HL-60/S4 treated with phorbol 12-myristate 13-acetate at 8.2 ng/mL for 4 days and 3 days (cell line): ENCODE results near the gene OCIAD1.
"Not testable (repeated sequence)": the region's sequence is repeated elsewhere in the genome, so short reads cannot be mapped to it uniquely, and the experiment has no call there.

ENCODE experiments used
- in situ Hi-C: fragments of 300-500 bp; cut with MboI; formaldehyde crosslinking; loops from 2 replicates; pipeline ENCODE4 v1.15.0; 2022; ENCODE audit warnings: low sequenced_read_pairs

Gene OCIAD1, protein sequence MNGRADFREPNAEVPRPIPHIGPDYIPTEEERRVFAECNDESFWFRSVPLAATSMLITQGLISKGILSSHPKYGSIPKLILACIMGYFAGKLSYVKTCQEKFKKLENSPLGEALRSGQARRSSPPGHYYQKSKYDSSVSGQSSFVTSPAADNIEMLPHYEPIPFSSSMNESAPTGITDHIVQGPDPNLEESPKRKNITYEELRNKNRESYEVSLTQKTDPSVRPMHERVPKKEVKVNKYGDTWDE

DNA sequence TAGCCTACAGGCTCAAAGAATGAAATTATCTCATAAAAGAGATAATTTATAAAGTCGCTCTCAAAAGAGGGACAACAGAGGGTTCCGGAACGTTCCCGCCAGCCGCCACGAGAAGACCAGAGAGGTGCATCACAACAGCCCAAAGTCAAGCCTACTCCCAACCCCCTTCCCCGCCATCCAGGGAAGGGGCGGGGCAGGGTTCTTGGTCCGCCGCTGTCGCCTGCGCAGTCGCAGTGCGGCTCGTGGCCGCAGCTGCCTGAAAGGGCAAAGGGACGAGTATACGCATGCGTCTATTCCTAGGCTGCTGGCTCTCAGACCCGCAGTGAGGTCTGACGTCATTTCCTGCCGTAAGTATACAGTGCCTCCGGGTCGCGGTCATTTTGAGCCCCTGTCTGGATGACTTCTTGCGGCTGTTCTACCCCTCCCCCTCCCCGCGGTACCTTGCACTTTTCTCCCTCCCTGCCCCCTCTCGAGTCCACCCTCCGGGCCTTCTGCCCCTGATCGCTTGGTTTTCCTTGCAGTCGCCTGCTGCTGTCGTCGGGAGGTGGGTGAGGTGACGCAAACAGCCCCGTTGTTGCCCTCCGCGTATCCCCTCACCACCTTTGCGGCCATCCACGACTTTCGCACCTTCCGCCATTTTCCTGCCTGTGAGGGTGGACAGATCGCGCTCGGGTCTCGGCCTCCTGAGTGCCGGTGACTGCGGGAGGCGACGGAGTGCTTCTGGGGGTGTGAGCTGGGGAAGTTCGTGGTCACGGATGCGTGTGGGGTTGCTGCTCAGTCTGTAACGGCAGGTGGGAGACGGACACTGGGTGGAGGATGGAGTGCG, at the start of gene OCIAD1:
Gene OCIAD1 (plus strand): TSS at position 383 of the 826 bp plus-strand sequence. CDS start 1,537 bp downstream, outside the sequence.
- in situ Hi-C loops = no loop called here

DNA sequence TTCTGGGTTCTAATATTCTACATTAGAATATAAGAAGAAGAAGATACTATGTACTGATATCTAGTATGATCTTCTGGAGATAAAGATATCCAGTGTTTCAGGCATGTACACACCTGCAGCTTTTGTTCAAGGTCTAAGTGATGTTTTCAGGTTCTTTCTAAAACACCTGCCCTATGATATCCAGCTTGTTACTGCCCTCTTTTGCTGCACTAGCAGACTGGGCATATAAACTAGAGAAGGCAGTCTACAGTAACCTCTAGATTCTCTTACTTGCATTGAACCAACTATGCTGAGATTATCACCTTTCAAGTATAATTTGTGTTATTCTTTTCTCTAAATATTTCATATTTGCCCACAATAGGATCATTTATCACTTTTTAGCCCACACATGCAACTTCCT, 48.9 kb upstream of the OCIAD1 start:
- in situ Hi-C loops = no loop called here

DNA sequence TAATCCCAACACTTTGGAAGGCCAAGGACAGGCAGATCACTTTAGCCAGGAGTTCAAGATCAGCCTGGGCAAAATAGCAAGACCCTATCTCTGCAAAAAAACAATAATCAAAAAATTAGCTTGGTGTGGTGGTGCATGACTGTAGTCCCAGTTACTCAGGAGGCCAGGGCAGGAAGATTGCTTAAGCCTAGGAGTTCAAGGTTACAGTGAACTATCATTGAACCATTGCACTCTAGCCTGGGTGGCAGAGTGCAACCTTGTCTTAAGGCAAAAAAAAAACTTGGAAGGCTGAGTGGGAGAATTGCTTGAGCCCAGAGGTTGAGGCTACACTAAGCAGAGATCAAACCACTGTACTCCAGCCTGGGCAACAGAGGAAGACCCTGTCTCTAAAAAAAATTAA, 45.6 kb upstream of the OCIAD1 start:
- in situ Hi-C loops = no loop called here

DNA sequence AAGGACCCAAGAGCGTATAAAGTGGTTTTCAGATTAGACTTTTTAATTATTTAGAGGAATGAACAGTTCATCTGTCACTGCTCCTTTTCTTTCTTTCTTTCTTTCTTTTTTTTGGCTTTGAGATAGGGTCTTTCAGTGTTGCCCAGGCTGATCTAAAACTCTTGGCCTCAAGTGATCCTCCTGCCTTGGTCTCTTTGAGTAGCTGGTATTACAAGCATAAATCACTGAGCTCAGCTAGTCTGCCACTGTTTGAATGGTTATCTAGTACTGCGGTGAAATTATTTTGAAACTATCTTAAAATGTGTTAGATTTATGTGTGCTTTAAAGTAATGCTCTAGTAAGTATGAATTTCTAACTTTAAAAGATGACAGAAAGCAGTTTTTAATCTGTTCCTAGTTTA, 44.3 kb upstream of the OCIAD1 start:
- in situ Hi-C loops = no loop called here

DNA sequence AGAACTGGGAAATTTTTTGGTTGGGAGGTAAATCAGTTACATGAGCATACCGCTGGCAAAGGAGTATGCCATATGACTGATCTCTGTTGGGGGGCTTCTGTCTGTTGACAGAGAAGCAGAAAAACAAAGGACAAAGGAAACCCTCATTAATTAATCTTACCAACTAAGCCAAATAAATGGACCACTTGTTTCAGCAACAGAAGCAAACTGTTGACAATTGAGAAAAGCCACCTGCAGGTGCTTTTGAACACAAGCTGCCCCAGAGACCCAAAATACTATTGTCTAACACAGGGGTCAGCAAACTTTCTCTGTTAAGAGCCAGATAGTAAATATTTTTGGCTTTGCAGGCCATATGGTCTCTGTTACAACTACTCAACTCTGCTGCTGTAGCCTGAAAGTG, 43.8 kb upstream of the OCIAD1 start:
- in situ Hi-C loops = no loop called here

DNA sequence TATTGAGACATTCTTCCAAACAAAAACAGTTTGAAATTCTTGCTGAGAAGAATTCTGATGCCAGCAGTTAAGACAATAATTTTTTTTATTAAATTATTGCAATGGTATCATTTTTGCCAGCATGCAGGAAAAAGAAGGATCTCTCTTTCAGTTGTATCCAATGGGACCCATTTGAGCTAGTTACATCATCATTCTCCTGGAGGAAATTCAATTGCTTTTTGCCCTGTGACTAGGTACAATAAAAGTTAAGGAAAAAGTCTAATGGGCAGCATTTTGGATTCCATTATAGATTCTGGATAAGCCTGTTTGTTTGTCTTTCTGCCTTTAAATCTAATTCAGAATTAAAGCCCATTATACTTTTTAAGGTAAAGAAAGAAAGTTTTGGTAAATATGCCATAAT, 40.3 kb upstream of the OCIAD1 start:
- in situ Hi-C loops = no loop called here

DNA sequence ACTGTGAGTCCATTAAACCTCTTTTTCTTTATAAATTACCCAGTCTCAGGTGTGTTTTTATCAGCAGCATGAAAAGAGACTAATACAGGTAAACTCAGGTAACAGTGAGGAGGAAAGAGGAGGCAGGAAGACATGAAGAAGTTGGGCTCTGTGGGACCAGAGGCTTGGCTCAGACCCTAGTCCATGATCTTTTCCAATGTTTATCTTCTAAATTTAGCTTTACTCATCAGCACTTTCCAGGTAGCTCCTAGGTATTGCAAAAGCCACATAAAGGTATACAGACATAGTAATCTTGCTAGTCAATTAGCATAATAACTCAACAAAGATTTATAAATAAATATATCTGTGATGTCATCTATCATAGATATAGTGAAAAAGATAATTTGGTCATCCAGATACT, 39.6 kb upstream of the OCIAD1 start:
- in situ Hi-C loops = no loop called here

DNA sequence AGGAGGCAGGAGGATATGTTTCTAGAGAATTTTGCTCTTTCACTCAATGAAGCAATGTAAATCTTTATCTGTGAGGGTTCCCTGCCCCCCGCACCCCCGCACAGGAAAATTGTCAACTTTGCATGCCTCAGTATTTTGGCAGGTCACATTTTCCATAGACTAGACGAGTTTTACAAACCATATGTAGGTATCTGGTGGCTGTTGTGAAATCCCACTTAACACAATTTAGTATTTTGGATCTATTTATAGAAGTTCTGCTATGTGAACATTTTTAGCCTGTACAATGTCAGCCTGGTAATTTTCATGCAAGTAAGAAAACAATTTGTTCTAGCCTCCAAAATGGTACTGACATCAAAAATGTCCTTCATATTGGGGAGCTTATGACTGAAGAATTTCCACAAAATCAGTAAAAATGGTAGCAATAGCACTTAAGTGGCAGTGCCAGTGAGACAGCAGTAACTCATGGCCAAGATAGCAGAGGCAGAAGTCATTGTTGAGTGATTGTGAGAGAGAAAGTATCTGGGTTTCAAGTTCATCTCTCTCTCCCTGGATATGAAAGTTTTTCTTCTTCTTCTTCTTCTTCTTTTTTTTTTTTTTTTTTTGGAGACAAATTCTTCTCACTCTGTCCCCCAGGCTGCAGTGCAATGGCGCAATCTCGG, 38.4 kb upstream of the OCIAD1 start:
- in situ Hi-C loops = no loop called here

DNA sequence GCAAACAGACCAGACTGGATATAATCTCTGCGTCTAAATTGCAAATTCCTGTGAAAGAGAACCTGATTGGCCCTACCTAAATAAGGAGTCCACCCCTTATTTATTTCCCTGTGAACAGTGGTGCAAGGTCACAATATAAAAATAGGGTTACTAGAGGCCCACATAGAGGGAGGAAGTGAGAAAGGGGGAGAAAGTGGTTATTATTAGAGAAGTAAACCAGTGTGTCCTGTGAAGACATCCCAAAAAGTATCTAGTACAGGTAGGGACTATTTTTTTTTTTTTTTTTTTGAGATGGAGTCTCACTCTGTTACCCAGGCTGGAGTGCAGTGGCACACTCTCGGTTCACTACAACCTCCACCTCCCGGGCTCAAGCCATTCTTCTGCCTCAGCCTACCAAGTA, 35.8 kb upstream of the OCIAD1 start:
- in situ Hi-C loops = no loop called here

DNA sequence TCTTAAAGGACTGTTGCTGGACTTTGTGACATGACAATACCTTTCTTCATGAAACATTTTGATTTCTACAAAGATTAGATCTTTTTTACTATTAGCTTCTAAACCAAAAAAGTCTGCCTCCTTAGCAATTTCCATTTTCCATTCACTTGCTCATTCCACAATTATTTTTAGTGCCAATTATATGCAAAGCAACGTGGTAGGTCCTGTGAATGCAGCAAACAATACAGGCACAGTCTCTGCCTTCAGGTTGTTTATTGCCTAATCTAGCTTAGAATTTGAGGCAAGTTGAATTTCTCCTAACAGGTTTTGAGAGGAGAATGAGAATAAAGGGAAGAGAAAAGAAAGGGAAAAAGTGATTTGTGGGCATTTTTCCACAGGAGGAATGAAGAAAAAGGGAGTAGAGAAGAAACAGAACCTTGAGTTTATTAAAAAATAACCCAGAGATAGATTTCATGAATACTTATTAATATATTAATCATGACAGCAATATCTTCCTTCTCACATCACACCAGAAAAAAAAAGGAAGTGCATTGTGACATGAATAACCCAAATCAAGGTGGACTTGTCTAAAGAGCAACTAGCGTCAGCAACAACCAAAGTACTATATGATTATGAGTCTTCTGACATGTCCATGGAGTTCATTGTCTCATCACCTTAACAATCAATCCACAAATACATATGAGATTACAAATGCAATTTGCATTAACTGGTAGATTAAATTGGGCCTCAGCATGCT, 34.5 kb upstream of the OCIAD1 start:
- in situ Hi-C loops = no loop called here

DNA sequence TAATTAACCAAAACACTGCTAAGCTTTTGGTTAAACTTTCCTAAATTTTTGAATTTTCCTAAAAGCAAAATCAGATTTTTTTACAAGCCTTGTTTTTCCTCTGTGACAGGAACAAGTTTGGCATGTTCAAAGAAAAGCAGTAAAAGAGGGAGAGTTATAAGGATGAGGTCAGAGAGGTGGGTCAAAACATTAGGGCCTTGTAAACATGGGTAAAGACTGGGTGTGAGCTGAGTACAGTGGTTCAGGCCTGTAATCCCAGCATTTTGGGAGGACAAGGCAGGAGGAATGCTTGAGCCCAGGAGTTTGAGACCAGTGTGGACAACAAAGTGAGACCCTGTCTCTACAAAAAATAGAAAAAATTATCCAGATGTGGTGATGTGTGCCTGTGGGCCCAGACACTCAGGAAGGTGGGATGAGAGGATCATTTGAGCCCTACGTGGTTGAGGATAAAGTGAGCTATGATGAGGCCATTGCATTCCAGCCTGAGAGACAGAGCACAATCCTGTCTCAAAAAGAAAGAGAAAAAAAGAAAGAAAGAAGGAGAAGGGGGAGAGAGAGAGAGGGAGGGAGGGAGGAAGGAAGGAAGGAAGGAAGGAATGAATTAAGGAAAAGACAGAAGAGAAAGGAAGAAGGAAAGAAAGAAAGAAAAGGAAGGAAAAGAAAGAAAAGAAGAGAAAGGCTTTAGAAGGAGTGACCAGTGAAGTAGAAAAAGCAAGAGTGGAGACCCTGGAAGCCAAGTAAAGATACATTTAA, 33.8 kb upstream of the OCIAD1 start:
- in situ Hi-C loops = no loop called here

DNA sequence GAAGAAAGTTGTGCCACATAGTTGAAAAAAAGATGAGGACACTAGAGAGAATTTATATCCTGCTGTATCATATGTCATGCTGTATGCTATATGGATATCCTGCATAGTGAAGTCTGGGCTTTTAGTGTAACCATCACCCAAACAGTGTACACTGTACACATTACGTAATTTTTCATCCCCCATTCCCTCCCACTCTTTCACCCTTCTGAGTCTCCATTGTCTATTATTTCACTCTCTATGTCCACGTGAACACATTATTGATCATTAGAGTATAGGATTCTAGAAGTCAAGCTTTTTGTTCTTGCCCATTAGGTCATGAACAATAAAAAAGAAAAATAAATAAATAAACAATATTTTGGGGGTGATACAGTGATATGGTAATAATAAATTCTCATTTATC, 32.8 kb upstream of the OCIAD1 start:
- in situ Hi-C loops = no loop called here

DNA sequence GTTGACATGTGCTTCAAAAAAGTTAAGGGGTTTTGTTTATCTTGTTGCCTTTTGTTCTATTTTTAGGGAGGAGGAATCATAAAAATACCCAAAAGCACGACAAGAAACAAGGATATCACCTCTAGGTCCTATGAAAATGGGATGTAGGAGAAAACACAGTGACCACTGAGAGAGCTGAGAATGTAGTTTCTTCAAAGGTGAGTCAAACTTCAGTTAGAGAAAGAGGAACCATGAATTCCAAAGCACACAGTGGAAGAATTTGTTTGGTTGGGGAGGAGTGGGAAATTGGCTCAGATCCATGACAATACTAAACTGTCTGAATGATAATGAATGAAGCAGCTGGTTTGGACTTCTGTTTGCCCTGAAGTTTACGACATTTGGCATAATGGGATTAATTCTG, 31.7 kb upstream of the OCIAD1 start:
- in situ Hi-C loops = no loop called here

DNA sequence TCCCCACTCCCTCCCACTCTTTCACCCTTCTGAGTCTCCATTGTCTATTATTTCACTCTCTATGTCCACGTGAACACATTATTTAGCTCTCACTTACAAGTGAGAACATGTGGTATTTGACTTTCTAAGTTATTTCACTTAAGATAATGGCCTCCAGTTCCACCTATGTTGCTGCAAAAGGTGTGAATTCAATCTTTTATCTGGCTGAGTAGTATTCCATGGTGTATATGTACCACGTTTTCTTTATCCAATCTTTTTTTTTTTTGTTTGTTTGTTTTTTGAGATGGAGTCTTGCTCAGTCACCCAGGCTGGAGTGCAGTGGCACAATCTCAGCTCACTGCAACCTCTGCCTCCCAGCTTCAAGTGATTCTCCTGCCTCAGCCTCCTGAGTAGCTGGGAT, 30.7 kb upstream of the OCIAD1 start:
- in situ Hi-C loops = not testable (repeated sequence)

DNA sequence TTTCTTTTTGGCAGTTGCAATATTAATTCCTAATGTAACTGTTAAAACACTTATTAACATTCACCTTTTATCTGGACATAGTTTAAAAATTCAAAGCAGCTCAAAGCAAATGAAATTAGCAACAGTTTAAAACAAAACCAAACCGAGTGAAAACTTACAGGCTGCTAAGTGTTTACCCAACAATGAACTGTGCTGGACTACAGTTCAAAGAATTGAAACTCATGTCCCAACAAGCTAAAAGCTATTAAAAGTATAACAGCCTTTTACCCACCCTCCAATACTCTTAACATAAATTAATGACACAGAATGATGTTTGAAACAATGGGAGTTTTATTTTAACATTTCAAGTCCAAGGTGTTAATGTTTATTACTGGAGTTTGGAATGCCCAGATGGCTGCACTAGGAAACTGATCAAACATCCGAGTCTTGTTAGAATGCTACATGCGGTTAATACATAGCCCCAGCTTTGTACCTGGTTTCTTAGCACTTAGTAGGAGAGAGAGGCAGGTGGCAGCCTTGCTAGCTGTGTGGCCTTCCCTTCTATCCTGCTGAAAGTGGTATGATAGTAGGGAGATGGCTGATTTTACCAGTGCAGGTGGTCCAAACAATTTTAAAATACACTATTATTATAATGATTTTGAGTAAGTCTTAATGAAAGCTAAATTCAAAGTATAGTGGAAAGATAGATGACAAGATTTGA, 29.7 kb upstream of the OCIAD1 start:
- in situ Hi-C loops = no loop called here

DNA sequence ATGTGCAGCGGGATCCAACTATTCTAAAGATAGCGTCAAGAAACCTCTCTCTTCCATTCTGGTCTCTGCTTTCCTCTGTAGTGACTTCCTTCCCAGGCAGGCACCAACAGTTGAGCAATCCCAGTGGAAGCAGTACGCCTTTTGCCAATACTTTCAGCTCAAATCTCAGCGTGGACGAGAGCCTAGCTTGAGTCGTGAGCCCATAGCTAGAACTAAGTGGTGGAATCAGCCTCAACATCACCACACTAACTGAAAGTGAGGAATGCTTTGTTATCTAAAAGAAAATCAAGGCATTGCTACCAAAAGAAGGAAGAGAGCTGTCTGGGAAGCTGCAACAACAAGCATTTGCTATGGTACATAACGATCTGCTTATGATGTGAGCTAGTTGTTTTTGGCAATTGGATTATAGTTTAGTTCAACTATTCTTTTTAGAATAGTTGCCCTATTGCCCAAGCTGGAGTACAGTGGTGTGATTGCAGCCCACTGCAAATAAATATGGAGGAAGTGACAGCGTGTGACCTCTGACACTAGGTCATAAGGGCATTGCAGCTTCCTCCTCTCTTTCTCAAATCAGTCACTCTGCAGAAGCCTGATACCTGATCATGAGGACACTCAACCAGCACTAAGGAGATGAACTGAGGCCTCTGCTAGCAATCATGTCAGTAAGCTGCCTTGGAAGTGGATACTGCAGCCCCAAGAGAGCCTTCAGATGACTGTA, 26.1 kb upstream of the OCIAD1 start:
- in situ Hi-C loops = no loop called here

DNA sequence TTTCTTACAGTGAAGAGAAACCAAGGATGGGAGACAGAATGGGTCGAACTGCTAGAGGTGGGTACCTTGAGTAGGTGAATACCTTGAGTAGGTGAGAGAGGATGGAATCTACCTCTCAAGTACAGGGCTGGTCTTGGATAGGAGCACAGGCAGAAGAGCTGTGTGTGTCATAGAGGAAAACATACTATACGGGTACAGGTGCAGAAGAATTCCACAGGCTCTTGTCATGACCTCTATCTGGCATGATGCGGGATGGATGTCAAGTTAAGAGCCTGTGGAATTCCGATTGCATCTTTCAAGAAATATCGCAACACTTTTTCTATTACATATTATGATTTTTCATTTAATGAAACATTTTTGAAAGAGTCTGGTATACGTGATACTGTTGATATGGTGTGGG, 18.0 kb upstream of the OCIAD1 start:
- in situ Hi-C loops = no loop called here

DNA sequence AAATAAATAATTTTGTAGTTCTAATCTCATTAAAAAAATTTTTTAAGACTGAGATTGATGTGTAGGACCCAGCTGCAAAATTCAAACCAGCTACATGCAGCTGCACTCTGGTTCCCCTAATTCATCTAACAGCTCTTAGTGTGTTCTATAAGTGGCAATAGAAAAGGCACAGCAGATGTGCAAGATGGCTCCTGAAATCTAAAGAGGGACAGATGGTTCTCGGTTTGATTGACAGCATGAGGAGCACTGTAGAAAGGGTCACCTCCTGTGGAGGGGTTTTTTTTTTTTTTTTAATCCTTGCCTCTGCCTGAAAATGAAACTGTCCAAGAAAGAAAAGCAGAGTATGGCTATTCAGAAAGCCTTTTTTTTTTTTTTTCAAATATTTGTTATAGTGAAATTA, 16.9 kb upstream of the OCIAD1 start:
- in situ Hi-C loops = no loop called here

DNA sequence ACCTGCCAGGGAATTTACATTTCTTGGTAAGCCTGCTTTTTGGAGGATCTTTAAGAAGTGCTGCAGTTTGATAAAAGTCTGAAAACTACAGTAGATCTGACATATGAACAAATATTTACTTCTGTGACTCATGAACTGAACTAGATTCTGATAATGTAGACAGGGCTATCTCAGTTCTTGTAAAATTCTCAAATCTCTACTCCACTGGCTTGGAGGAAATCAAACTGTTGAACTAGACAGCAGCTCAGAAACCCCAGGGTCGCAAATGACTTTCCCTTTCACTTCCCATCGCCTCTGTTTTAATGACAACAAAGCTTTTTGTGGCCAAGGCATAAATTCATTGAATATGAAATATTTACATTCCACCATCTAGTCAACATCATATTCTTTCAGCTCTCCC, 15.4 kb upstream of the OCIAD1 start:
- in situ Hi-C loops = no loop called here
